HCT116 (cell line): ENCODE data around the gene LMBR1L. TPM values are rescaled to one million over a fixed set of nuclear protein-coding genes. Genes with fewer than 3 reads are reported as not detected.

Experiments
- ATAC-seq: fragments of 200-7000 bp; cut with Tn5 transposase; 2 replicates; pipeline ENCODE4 v1.9.1; 2020; ENCODE audit warnings: mild to moderate bottlenecking, moderate library complexity
- BruUV-seq: library from RNA; stranded (reverse); fragments of 400-500 nt; replicated peaks from 2 replicates; lab custom pipeline; 2021; lab: Mats Ljungman, UMichigan
- CTCF ChIA-PET: fragments of 300-600 bp; sonication (Branson Sonifier 250); formaldehyde crosslinking; loops from one replicate; lab custom pipeline; 2021; ENCODE audit warnings: antibody characterized with exemption; lab: Charles Lee
- POLR2A ChIA-PET: fragments of 300-600, 350-600 bp; sonication (Branson Sonifier 250); formaldehyde crosslinking; loops from one replicate; lab custom pipeline; 2021; ENCODE audit warnings: antibody characterized with exemption; lab: Charles Lee
- RAD21 ChIA-PET, 2 experiments: fragments of 300-600 bp; sonication (Branson Sonifier 250); formaldehyde crosslinking; loops; one replicate each; lab custom pipeline; 2023; ENCODE audit warnings: low total read pairs in 2 of 2; ENCODE audit not compliant: uncharacterized antibody in 2 of 2, unreplicated experiment in 2 of 2, low non-redundant PET in 1 of 2; lab: Charles Lee
- DNase-seq: peaks from one replicate; pipeline ENCODE4 v3.0.0-alpha.2; 2010; ENCODE audit warnings: low read depth, low spot score
- H2AFZ ChIP-seq: fragments of 200-600 bp; shearing (Covaris generic), sonication (generic); 2 replicates; pipeline ENCODE4 v1.6.1; 2017; ENCODE audit warnings: low read depth, mixed run types, mixed read lengths, antibody characterized with exemption, low read length; ENCODE audit not compliant: poor library complexity, severe bottlenecking
- H3K27ac ChIP-seq: 2 replicates; pipeline ENCODE4 v1.5.1; 2012; ENCODE audit warnings: low read depth, low read length
- H3K27me3 ChIP-seq: fragments of 200-600 bp; sonication (generic); 2 replicates; pipeline ENCODE4 v1.6.1; 2016; ENCODE audit warnings: mixed run types, low read length, mixed read lengths; ENCODE audit not compliant: insufficient read depth
- H3K36me3 ChIP-seq, 2 experiments: fragments of 200-500 bp in 1 of 2; fragments of 200-600 bp in 1 of 2; sonication (Bioruptor generic) in 1 of 2; sonication (generic) in 1 of 2; 2 replicates each; pipeline versions ENCODE4 v1.5.1 to v1.6.1; 2014 to 2016; ENCODE audit warnings: low read length in 2 of 2, inconsistent platforms in 1 of 2, mixed read lengths in 1 of 2, mixed run types in 1 of 2; ENCODE audit not compliant: insufficient read depth in 2 of 2, control insufficient read depth in 1 of 2
- H3K4me1 ChIP-seq, 2 experiments: fragments of 200-600 bp in 1 of 2; sonication (generic) in 1 of 2; 2 replicates each; pipeline versions ENCODE4 v1.5.1 to v1.6.1; 2012 to 2017; ENCODE audit warnings: low read length in 2 of 2, inconsistent platforms in 1 of 2, mild to moderate bottlenecking in 1 of 2, mixed read lengths in 1 of 2, mixed run types in 1 of 2, moderate library complexity in 1 of 2; ENCODE audit not compliant: insufficient read depth in 2 of 2, control insufficient read depth in 1 of 2
- H3K4me2 ChIP-seq: fragments of 200-600 bp; sonication (generic); 2 replicates; pipeline ENCODE4 v1.6.1; 2017; ENCODE audit warnings: mixed run types, low read length, mixed read lengths
- H3K4me3 ChIP-seq, 2 experiments: fragments of 200-600 bp in 1 of 2; sonication (generic) in 1 of 2; replicated peaks in 1 of 2; 2 replicates each; pipeline ENCODE4 v1.5.1; 2011 to 2016; ENCODE audit warnings: low read length in 2 of 2, control low read depth in 1 of 2, low read depth in 1 of 2, mild to moderate bottlenecking in 1 of 2, mixed read lengths in 1 of 2, mixed run types in 1 of 2
- H3K79me2 ChIP-seq: fragments of 200-600 bp; sonication (generic); 2 replicates; pipeline ENCODE4 v1.6.1; 2017; ENCODE audit warnings: mild to moderate bottlenecking, mixed run types, low read length, moderate library complexity, mixed read lengths; ENCODE audit not compliant: insufficient read depth
- H3K9ac ChIP-seq: fragments of 200-600 bp; sonication (generic); 2 replicates; pipeline ENCODE4 v1.6.1; 2016; ENCODE audit warnings: low read length, mixed read lengths
- H3K9me2 ChIP-seq: fragments of 200-600 bp; sonication (generic), shearing (Covaris generic); 2 replicates; pipeline ENCODE4 v1.6.1; 2017; ENCODE audit warnings: mixed run types, mild to moderate bottlenecking, moderate library complexity; ENCODE audit not compliant: insufficient read depth
- H3K9me3 ChIP-seq, 2 experiments: fragments of 200-500 bp in 1 of 2; fragments of 200-600 bp in 1 of 2; sonication (Bioruptor generic) in 1 of 2; sonication (generic) in 1 of 2; 2 replicates each; pipeline ENCODE4 v1.6.1; 2014 to 2017; ENCODE audit warnings: low read length in 2 of 2, mixed read lengths in 2 of 2, inconsistent platforms in 1 of 2, low read depth in 1 of 2, mild to moderate bottlenecking in 1 of 2, mixed run types in 1 of 2, moderate library complexity in 1 of 2; ENCODE audit not compliant: control insufficient read depth in 1 of 2, insufficient read depth in 1 of 2
- H4K20me1 ChIP-seq: fragments of 200-600 bp; sonication (generic), shearing (Covaris generic); 2 replicates; pipeline ENCODE4 v1.6.1; 2017; ENCODE audit warnings: mixed run types, mild to moderate bottlenecking, moderate library complexity; ENCODE audit not compliant: insufficient read depth
- EZH2 ChIP-seq: fragments of 200-600 bp; sonication (generic); IDR thresholded peaks from 2 replicates; pipeline ENCODE4 v1.6.1; 2017; ENCODE audit warnings: antibody characterized with exemption, mixed run types
- MAX ChIP-seq: IDR thresholded peaks from 2 replicates; pipeline ENCODE4 v1.6.1; 2012
- POLR2A ChIP-seq: IDR thresholded peaks from 2 replicates; pipeline ENCODE4 v1.7.0; 2011; ENCODE audit warnings: borderline replicate concordance; ENCODE audit not compliant: insufficient read depth, insufficient read length; ENCODE audit errors: extremely low read depth
- TCF7L2 ChIP-seq: IDR thresholded peaks from 2 replicates; pipeline ENCODE4 v1.7.0; 2011; ENCODE audit warnings: borderline replicate concordance, inconsistent platforms; ENCODE audit not compliant: insufficient read depth, insufficient read length; ENCODE audit errors: extremely low read depth
- YY1 ChIP-seq: IDR thresholded peaks from 2 replicates; pipeline ENCODE4 v1.6.1; 2011; ENCODE audit warnings: low read length, low read depth, moderate library complexity, mild to moderate bottlenecking; ENCODE audit not compliant: insufficient replicate concordance; ENCODE audit errors: extremely low read depth
- intact Hi-C: fragments of 100-400 bp; cut with micrococcal nuclease; formaldehyde crosslinking; loops from 2 replicates; pipeline ENCODE4 v1.10.0; 2022
- total RNA-seq: library from RNA; stranded (reverse); gene quantifications from one replicate; pipeline ENCODE4 v1.2.1, GENCODE V29; 2021; ENCODE audit not compliant: unreplicated experiment
- TF ChIP-seq, protein P1 (sequence below): IDR thresholded peaks from 2 replicates; pipeline ENCODE4 v1.6.1; 2012; ENCODE audit warnings: low read depth
- TF ChIP-seq, protein P2 (sequence below): IDR thresholded peaks from 2 replicates; pipeline ENCODE4 v1.6.1; 2012

The LMBR1L gene
- total RNA-seq, 1 experiment from 2014 or later = 44.4 TPM

DNA sequence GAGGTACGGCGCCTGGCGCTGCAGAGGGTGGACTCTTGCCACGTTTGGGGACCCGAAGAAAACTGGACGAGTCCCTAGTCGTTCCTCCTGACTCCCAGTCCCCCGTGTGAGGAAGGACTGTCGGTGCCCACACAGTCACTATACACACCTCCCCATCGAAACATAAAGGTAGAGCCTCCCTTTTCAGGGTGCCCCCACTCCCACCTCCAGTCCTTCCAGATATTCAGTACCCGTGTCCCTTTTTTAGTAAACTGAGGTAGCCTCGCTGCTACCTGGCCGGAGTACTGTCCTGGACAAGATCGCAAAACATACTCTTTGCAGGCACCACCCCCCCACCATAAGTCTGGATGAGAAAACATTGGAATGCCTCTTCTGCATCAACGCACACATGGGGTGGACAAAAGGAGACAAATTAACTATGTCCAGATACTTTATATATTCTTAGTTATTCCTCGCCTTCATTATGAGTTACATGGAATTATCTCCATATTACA, 49.4 kb downstream of the LMBR1L start:
- RAD21 ChIA-PET = no interaction called here
- peaks cover 52% of the 10 kb centered on the region for H3K79me2 ChIP-seq

More for the DNA sequence above, 49.4 kb downstream of the LMBR1L start:
- no peaks in the 10 kb centered on the region for H3K9me2 ChIP-seq
- H3K27me3 ChIP-seq = no peaks in the 10 kb centered on the region
- peak overlapping the region; percentile 97 for H3K9ac ChIP-seq
- no peaks in the 10 kb centered on the region for H4K20me1 ChIP-seq
- H2AFZ ChIP-seq = peak overlapping the region; percentile 77
- no peaks in the 10 kb centered on the region; a peak in 1 of 4 replicates for H3K36me3 ChIP-seq
- DNase-seq = no peak
- intact Hi-C loops = no loop called here
- ATAC-seq = no peak
- CTCF ChIA-PET = no interaction called here
- TSS peak; percentile 78 for BruUV-seq
- TF ChIP-seq, protein P1, sequence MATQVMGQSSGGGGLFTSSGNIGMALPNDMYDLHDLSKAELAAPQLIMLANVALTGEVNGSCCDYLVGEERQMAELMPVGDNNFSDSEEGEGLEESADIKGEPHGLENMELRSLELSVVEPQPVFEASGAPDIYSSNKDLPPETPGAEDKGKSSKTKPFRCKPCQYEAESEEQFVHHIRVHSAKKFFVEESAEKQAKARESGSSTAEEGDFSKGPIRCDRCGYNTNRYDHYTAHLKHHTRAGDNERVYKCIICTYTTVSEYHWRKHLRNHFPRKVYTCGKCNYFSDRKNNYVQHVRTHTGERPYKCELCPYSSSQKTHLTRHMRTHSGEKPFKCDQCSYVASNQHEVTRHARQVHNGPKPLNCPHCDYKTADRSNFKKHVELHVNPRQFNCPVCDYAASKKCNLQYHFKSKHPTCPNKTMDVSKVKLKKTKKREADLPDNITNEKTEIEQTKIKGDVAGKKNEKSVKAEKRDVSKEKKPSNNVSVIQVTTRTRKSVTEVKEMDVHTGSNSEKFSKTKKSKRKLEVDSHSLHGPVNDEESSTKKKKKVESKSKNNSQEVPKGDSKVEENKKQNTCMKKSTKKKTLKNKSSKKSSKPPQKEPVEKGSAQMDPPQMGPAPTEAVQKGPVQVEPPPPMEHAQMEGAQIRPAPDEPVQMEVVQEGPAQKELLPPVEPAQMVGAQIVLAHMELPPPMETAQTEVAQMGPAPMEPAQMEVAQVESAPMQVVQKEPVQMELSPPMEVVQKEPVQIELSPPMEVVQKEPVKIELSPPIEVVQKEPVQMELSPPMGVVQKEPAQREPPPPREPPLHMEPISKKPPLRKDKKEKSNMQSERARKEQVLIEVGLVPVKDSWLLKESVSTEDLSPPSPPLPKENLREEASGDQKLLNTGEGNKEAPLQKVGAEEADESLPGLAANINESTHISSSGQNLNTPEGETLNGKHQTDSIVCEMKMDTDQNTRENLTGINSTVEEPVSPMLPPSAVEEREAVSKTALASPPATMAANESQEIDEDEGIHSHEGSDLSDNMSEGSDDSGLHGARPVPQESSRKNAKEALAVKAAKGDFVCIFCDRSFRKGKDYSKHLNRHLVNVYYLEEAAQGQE = no peak
- TF ChIP-seq, protein P2, sequence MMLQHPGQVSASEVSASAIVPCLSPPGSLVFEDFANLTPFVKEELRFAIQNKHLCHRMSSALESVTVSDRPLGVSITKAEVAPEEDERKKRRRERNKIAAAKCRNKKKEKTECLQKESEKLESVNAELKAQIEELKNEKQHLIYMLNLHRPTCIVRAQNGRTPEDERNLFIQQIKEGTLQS = no peak
- TF ChIP-seq TCF7L2 = no peak
- TF ChIP-seq EZH2 = no peak
- TF ChIP-seq MAX = no peak
- no peak for TF ChIP-seq YY1
- TF ChIP-seq POLR2A = peak; percentile 21
- H3K4me2 ChIP-seq = peak overlapping the region; percentile 97
- peak overlapping the region; percentile 76 to 92 for H3K4me3 ChIP-seq
- H3K27ac ChIP-seq = peak overlapping the region; percentile 89
- H3K4me1 ChIP-seq = peaks cover 17 to 47% of the 10 kb centered on the region in 2 experiments
- H3K9me3 ChIP-seq = no peaks in the 10 kb centered on the region
- POLR2A ChIA-PET = no interaction called here
